Tibial nerve (tissue), 4 donors: ENCODE measurements around the gene INPP5A. TPM values are rescaled to one million over a fixed set of nuclear protein-coding genes. Genes with fewer than 3 reads are reported as not detected.

Experiments
- DNase-seq, 2 donors: peaks; one replicate each; pipeline ENCODE4 v3.0.0-alpha.2; 2019; ENCODE audit warnings: low spot score in 2 of 2
- H3K27ac ChIP-seq, 4 donors: fragments of 200-600 bp; sonication (generic) in 3 of 4; one replicate each; pipeline ENCODE4 v1.5.1; 2017 to 2019; ENCODE audit warnings: mild to moderate bottlenecking in 1 of 4
- H3K27me3 ChIP-seq, 2 donors: fragments of 200-600 bp; sonication (generic) in 1 of 2; one replicate each; pipeline versions ENCODE4 v1.5.1 to v1.6.0; 2017 to 2019
- H3K36me3 ChIP-seq, 3 donors: fragments of 200-600 bp; sonication (generic); one replicate each; pipeline ENCODE4 v1.5.1; 2018 to 2019
- H3K4me1 ChIP-seq, 4 donors: fragments of 200-600 bp; sonication (generic) in 3 of 4; one replicate each; pipeline ENCODE4 v1.5.1; 2017 to 2019
- H3K4me3 ChIP-seq, 4 donors: fragments of 200-600 bp; sonication (generic) in 3 of 4; one replicate each; pipeline ENCODE4 v1.5.1; 2017 to 2019; ENCODE audit warnings: mild to moderate bottlenecking in 1 of 4, moderate library complexity in 1 of 4
- H3K9me3 ChIP-seq, 4 donors: fragments of 200-600 bp; sonication (generic) in 3 of 4; one replicate each; pipeline ENCODE4 v1.5.1; 2017 to 2019
- EP300 ChIP-seq, 2 donors: sonication (generic); formaldehyde crosslinking; IDR thresholded peaks; one replicate each; pipeline ENCODE4 v1.6.1; 2017; ENCODE audit warnings: antibody characterized with exemption in 2 of 2, mild to moderate bottlenecking in 1 of 2
- POLR2A ChIP-seq, 2 donors: fragments of 450-650 bp; IDR thresholded peaks; one replicate each; pipeline ENCODE4 v1.6.1; 2017; ENCODE audit warnings: antibody characterized with exemption in 2 of 2, mild to moderate bottlenecking in 2 of 2, moderate library complexity in 2 of 2
- WGBS, 2 donors: methylation state at CpG; one replicate each; pipeline ENCODE4 v1.1.5; 2018; 5-methylcytosine and 5-hydroxymethylcytosine counted together
- total RNA-seq, 4 donors: library from RNA; depleted of rRNA; stranded (reverse); fragments of >200 nt; gene quantifications; one replicate each; pipeline ENCODE4 v1.1.0, GENCODE V29; 2016
- TF ChIP-seq, protein P1 (sequence below), 5 experiments: fragments of 200-600 bp in 3 of 5; fragments of 450-650 bp in 2 of 5; sonication (generic) in 3 of 5; IDR thresholded peaks; one replicate each; pipeline ENCODE4 v1.5.1; 2016 to 2019; ENCODE audit warnings: antibody characterized with exemption in 5 of 5, mild to moderate bottlenecking in 3 of 5, moderate library complexity in 2 of 5

INPP5A gene
- total RNA-seq, 4 donors from 2014 or later: 73.8 to 101 (median 86.2) TPM

GRCh38 chr10:132516771-132517725 lies 20.5 kb upstream of the INPP5A start:
- Histone ChIP-seq H3K4me1 (peaks cover 0 to 70% (median 55%) of the 10 kb centered on the region in 4 donors), H3K36me3 (no peaks in the 10 kb centered on the region), H3K27ac (peak overlapping the region; percentile 76 to 92 (median 86)), H3K9me3 (no peaks in the 10 kb centered on the region), H3K27me3 (no peaks in the 10 kb centered on the region), H3K4me3 (peak overlapping the region in 2 of 4 donors; percentile 1 to 31)
- DNase-seq: peak; percentile 84 to 88
- peak in 1 of 2 donors; percentile 53 for TF ChIP-seq POLR2A (IDR thresholded peaks at IDR 0.05)
- peak; percentile 88 to 93 for TF ChIP-seq EP300 (IDR thresholded peaks at IDR 0.05)
- TF ChIP-seq, protein P1, sequence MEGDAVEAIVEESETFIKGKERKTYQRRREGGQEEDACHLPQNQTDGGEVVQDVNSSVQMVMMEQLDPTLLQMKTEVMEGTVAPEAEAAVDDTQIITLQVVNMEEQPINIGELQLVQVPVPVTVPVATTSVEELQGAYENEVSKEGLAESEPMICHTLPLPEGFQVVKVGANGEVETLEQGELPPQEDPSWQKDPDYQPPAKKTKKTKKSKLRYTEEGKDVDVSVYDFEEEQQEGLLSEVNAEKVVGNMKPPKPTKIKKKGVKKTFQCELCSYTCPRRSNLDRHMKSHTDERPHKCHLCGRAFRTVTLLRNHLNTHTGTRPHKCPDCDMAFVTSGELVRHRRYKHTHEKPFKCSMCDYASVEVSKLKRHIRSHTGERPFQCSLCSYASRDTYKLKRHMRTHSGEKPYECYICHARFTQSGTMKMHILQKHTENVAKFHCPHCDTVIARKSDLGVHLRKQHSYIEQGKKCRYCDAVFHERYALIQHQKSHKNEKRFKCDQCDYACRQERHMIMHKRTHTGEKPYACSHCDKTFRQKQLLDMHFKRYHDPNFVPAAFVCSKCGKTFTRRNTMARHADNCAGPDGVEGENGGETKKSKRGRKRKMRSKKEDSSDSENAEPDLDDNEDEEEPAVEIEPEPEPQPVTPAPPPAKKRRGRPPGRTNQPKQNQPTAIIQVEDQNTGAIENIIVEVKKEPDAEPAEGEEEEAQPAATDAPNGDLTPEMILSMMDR (IDR thresholded peaks at IDR 0.05): peak in 1 of 5 experiments; percentile 40
- 7 to 15% methylated on average over 29 of the region's 37 CpGs for WGBS, 2 donors

DNA sequence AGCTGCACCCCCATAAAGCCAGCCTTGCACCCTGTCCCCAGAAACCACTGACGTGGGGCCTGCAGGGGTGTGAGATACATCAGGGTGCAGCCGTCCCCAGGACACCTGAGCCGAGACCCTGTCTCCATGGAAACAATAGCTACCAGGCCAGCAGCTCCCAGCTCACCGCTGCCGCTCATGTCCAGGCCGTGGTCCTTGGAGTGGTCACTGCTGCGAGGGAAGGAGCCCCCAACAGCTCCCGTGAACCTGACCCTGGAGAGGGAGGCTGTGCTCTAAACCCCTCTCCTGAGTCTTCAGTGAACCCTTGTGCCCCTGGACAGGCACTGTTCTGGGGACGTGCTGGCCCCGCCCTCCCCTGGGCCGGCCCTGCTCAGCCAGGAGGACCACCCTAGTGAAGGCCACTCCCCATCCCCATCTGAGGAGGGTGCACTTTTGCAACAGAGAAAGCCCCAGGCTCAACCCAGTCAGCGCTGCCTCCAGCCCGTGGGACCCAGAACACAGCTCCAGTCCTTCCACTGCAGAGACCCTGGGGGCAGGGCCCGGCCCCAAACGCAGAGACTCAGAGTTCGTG lies 19.6 kb upstream of the INPP5A start:
- DNase-seq: no peak
- WGBS, 2 donors: 48 to 50% methylated on average over 8 to 16 of the region's 16 CpGs
- Histone ChIP-seq H3K9me3 (no peaks in the 10 kb centered on the region), H3K36me3 (no peaks in the 10 kb centered on the region), H3K27me3 (no peaks in the 10 kb centered on the region), H3K4me1 (peaks cover 0 to 70% (median 55%) of the 10 kb centered on the region in 4 donors), H3K4me3 (peak overlapping the region in 1 of 4 donors; percentile 31), H3K27ac (peak overlapping the region; percentile 76 to 92 (median 86))
- TF ChIP-seq POLR2A (IDR thresholded peaks at IDR 0.05): no peak
- TF ChIP-seq EP300 (IDR thresholded peaks at IDR 0.05): no peak
- TF ChIP-seq, protein P1 (IDR thresholded peaks at IDR 0.05): no peak

DNA sequence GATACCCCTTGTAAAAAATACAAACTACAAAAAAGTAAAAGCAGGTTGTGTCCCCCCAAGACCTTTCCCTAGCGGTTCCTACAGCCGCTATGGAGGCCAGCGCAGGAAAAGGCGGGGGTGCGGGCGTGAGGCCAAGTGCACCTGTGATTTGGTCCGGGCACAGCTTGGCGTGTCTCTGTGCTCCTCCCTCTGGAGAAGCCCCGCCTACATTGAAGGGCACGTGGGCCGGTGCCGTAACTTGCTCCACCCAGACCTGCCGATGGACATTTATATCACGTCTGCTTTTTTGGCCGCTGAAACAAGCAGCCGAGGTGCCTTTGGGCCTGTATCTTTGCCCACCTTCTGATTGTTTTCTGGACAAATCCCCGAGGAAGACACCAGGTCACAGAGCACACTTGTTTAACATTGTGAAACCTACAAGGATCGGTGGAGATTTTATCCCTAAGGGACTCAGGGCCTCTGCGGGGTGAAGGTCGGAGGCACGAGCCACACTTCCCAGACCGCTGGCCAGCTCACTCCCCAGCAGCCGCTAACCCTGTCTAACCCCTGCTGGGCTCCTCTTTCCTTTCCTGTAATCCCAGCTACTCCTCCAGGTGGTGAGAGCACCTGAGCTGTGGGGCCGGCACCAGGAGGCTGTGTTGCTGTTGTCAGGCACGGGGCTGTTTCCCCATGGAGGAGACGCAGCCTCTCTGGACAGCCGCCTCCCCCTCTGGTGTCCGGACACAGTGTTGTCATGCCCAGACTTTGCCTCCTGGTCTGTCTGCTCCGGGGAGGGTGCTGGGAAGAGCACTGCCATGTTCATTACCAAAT lies 18.8 kb upstream of the INPP5A start:
- Histone ChIP-seq H3K4me1 (peaks cover 0 to 70% (median 55%) of the 10 kb centered on the region in 4 donors), H3K27me3 (no peaks in the 10 kb centered on the region), H3K9me3 (no peaks in the 10 kb centered on the region), H3K27ac (peak overlapping the region; percentile 76 to 92 (median 86)), H3K4me3 (no peak overlapping the region), H3K36me3 (no peaks in the 10 kb centered on the region)
- WGBS, 2 donors: 59 to 61% methylated on average over 28 to 29 of the region's 29 CpGs
- TF ChIP-seq POLR2A (IDR thresholded peaks at IDR 0.05) (peak in 1 of 2 donors; percentile 26), EP300 (IDR thresholded peaks at IDR 0.05) (peak in 1 of 2 donors; percentile 26)
- TF ChIP-seq, protein P1 (IDR thresholded peaks at IDR 0.05): no peak
- DNase-seq: peak in 1 of 2 donors; percentile 43

DNA sequence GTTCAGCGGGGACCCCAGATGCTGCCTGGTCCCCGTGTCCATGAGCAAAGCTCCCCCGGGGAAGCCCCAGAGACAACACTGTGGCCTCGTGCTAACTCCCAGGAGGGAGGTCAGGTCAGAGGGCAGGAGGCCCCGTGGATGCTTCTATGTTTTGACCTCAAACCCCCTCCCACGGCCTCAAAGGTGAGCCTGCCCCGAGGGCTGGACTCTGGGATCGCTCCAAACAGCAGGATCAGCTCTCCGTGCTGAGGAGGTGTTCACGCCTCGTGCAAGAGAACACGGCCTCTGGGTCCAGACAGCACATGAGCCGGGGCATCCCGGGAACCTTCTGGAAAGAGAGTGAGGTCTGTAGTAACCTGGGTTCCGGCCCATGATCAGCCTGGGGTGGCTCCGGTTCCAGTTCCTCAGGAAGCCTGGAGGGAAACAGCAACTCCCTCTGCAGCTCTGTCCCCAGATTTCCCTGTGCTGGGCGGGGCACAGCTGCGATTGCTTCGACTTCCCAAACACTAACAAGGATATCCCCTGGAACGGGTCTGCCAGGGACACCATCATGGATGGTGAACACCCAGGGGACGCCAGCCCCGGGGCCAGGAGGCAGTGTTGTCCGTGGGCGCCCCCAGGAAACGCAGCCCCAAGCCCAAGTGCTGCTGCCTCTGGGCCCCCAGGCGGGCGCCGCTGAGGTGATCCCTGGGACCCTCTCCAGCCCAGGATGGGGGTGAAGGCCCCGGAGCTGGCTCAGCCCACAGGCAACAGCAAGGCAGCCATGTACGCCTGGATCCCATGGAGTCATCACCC lies 18.0 kb upstream of the INPP5A start:
- no peak for DNase-seq
- Histone ChIP-seq H3K4me1 (peaks cover 0 to 70% (median 55%) of the 10 kb centered on the region in 4 donors), H3K27ac (peak overlapping the region; percentile 50 to 92 (median 86)), H3K27me3 (no peaks in the 10 kb centered on the region), H3K4me3 (no peak overlapping the region), H3K9me3 (no peaks in the 10 kb centered on the region), H3K36me3 (no peaks in the 10 kb centered on the region)
- WGBS, 2 donors: 56 to 65% methylated on average over 10 to 19 of the region's 30 CpGs
- TF ChIP-seq, protein P1 (IDR thresholded peaks at IDR 0.05): no peak
- TF ChIP-seq POLR2A (IDR thresholded peaks at IDR 0.05) (no peak), EP300 (IDR thresholded peaks at IDR 0.05) (no peak)
